ENCODE data around the gene APOL4.

APOL4 gene

GRCh38 chr22:36183446-36183845 is 18.2 kb downstream of the APOL4 start:
- H3K4me3 ChIP-seq (ENCODE audit: low read depth in 1 of 2, low read length in 2 of 2) = no peak overlapping the region
- H3K79me2 ChIP-seq (ENCODE audit: insufficient read depth, low read length) = no peaks in the 10 kb centered on the region
- no peaks in the 10 kb centered on the region for H3K36me3 ChIP-seq (ENCODE audit: insufficient read depth, low read length)
- TF ChIP-seq CTCF (IDR thresholded peaks at IDR 0.05; ENCODE audit: borderline replicate concordance, extremely low read depth, low read length, poor library complexity, severe bottlenecking) = no peak
- no peak for TF ChIP-seq EZH2 (IDR thresholded peaks at IDR 0.05; ENCODE audit: borderline replicate concordance, low read depth, low read length, severe bottlenecking)
- DNase-seq (no peak), ATAC-seq (ENCODE audit: insufficient read depth, low read depth) (no peak)
- no peaks in the 10 kb centered on the region for H3K9me3 ChIP-seq (ENCODE audit: insufficient read depth, low read length, severe bottlenecking)
- no peak overlapping the region for H3K9ac ChIP-seq (ENCODE audit: low read depth, low read length)
- H3K27ac ChIP-seq (ENCODE audit: low read length) = no peak overlapping the region
- H2AFZ ChIP-seq (ENCODE audit: low read depth, low read length) = no peak overlapping the region
- H3K4me1 ChIP-seq (ENCODE audit: insufficient read depth, low read length) = no peaks in the 10 kb centered on the region
- no peak overlapping the region for H3K4me2 ChIP-seq (ENCODE audit: insufficient read depth, low read length)
- no peaks in the 10 kb centered on the region for H4K20me1 ChIP-seq (ENCODE audit: insufficient read depth, low read length)
- no peaks in the 10 kb centered on the region for H3K27me3 ChIP-seq (ENCODE audit: insufficient read depth, low read length, poor library complexity)

- H3K27me3 ChIP-seq (ENCODE audit: insufficient read depth, low read length, poor library complexity) = no peaks in the 10 kb centered on the region
- no peaks in the 10 kb centered on the region for H3K79me2 ChIP-seq (ENCODE audit: insufficient read depth, low read length)
- no peaks in the 10 kb centered on the region for H3K36me3 ChIP-seq (ENCODE audit: insufficient read depth, low read length)
- no peak overlapping the region for H3K4me2 ChIP-seq (ENCODE audit: insufficient read depth, low read length)
- H3K27ac ChIP-seq (ENCODE audit: low read length) = no peak overlapping the region
- DNase-seq (no peak), ATAC-seq (ENCODE audit: insufficient read depth, low read depth) (no peak)
- H3K4me3 ChIP-seq (ENCODE audit: low read depth in 1 of 2, low read length in 2 of 2) = no peak overlapping the region
- H3K4me1 ChIP-seq (ENCODE audit: insufficient read depth, low read length) = no peaks in the 10 kb centered on the region
- TF ChIP-seq CTCF (IDR thresholded peaks at IDR 0.05; ENCODE audit: borderline replicate concordance, extremely low read depth, low read length, poor library complexity, severe bottlenecking) (no peak), EZH2 (IDR thresholded peaks at IDR 0.05; ENCODE audit: borderline replicate concordance, low read depth, low read length, severe bottlenecking) (no peak)
- no peak overlapping the region for H2AFZ ChIP-seq (ENCODE audit: low read depth, low read length)
- H3K9me3 ChIP-seq (ENCODE audit: insufficient read depth, low read length, severe bottlenecking) = no peaks in the 10 kb centered on the region
- H4K20me1 ChIP-seq (ENCODE audit: insufficient read depth, low read length) = no peaks in the 10 kb centered on the region
- no peak overlapping the region for H3K9ac ChIP-seq (ENCODE audit: low read depth, low read length)
Measured at GRCh38 chr22:36182857-36183256, 18.8 kb downstream of the APOL4 start.

- no peaks in the 10 kb centered on the region for H4K20me1 ChIP-seq (ENCODE audit: insufficient read depth, low read length)
- no peak for ATAC-seq (ENCODE audit: insufficient read depth, low read depth)
- H3K9me3 ChIP-seq (ENCODE audit: insufficient read depth, low read length, severe bottlenecking) = no peaks in the 10 kb centered on the region
- H2AFZ ChIP-seq (ENCODE audit: low read depth, low read length) = no peak overlapping the region
- no peak overlapping the region for H3K9ac ChIP-seq (ENCODE audit: low read depth, low read length)
- no peaks in the 10 kb centered on the region for H3K36me3 ChIP-seq (ENCODE audit: insufficient read depth, low read length)
- H3K4me1 ChIP-seq (ENCODE audit: insufficient read depth, low read length) = no peaks in the 10 kb centered on the region
- TF ChIP-seq CTCF (IDR thresholded peaks at IDR 0.05; ENCODE audit: borderline replicate concordance, extremely low read depth, low read length, poor library complexity, severe bottlenecking) = no peak
- TF ChIP-seq EZH2 (IDR thresholded peaks at IDR 0.05; ENCODE audit: borderline replicate concordance, low read depth, low read length, severe bottlenecking) = no peak
- H3K27ac ChIP-seq (ENCODE audit: low read length) = no peak overlapping the region
- no peak for DNase-seq
- H3K79me2 ChIP-seq (ENCODE audit: insufficient read depth, low read length) = no peaks in the 10 kb centered on the region
- no peaks in the 10 kb centered on the region for H3K27me3 ChIP-seq (ENCODE audit: insufficient read depth, low read length, poor library complexity)
- no peak overlapping the region for H3K4me2 ChIP-seq (ENCODE audit: insufficient read depth, low read length)
- H3K4me3 ChIP-seq (ENCODE audit: low read depth in 1 of 2, low read length in 2 of 2) = no peak overlapping the region
Measured at GRCh38 chr22:36182056-36182455, 19.6 kb downstream of the APOL4 start.

- H2AFZ ChIP-seq (ENCODE audit: low read depth, low read length) = no peak overlapping the region
- H3K4me3 ChIP-seq (ENCODE audit: low read depth in 1 of 2, low read length in 2 of 2) = no peak overlapping the region
- H3K4me2 ChIP-seq (ENCODE audit: insufficient read depth, low read length) = no peak overlapping the region
- H3K79me2 ChIP-seq (ENCODE audit: insufficient read depth, low read length) = no peaks in the 10 kb centered on the region
- no peaks in the 10 kb centered on the region for H4K20me1 ChIP-seq (ENCODE audit: insufficient read depth, low read length)
- H3K9ac ChIP-seq (ENCODE audit: low read depth, low read length) = no peak overlapping the region
- no peak for ATAC-seq (ENCODE audit: insufficient read depth, low read depth)
- H3K9me3 ChIP-seq (ENCODE audit: insufficient read depth, low read length, severe bottlenecking) = no peaks in the 10 kb centered on the region
- H3K4me1 ChIP-seq (ENCODE audit: insufficient read depth, low read length) = no peaks in the 10 kb centered on the region
- no peaks in the 10 kb centered on the region for H3K27me3 ChIP-seq (ENCODE audit: insufficient read depth, low read length, poor library complexity)
- H3K36me3 ChIP-seq (ENCODE audit: insufficient read depth, low read length) = no peaks in the 10 kb centered on the region
- TF ChIP-seq CTCF (IDR thresholded peaks at IDR 0.05; ENCODE audit: borderline replicate concordance, extremely low read depth, low read length, poor library complexity, severe bottlenecking) = no peak
- TF ChIP-seq EZH2 (IDR thresholded peaks at IDR 0.05; ENCODE audit: borderline replicate concordance, low read depth, low read length, severe bottlenecking) = no peak
- no peak for DNase-seq
- H3K27ac ChIP-seq (ENCODE audit: low read length) = no peak overlapping the region
Measured at GRCh38 chr22:36180928-36181327, 20.7 kb downstream of the APOL4 start.

Data from DND-41 (cell line).